GM23338 (cell line): Measurements from ENCODE around the gene SYT5. TPM values are rescaled to one million over a fixed set of nuclear protein-coding genes. Genes with fewer than 3 reads are reported as not detected.

Experiments used
- EZH2 ChIP-seq: fragments of 200-600 bp; sonication (generic); IDR thresholded peaks from one replicate; pipeline ENCODE4 v1.8.0; 2017; ENCODE audit warnings: antibody characterized with exemption, mild to moderate bottlenecking, low read depth; ENCODE audit not compliant: unreplicated experiment
- polyA plus RNA-seq: library from polyadenylated mRNA; unstranded; fragments of >200 nt; fragmentation: Nextera tagmentation; extraction: Ambion mirVana; gene quantifications from 2 replicates; pipeline ENCODE4 v1.2.1, GENCODE V29; 2016
- total RNA-seq: library from RNA; depleted of rRNA; stranded (reverse); fragments of >200 nt; shearing (Covaris generic); gene quantifications from 2 replicates; pipeline ENCODE4 v1.2.3, GENCODE V29; 2014
- TF ChIP-seq, protein P1 (sequence below): fragments of 250-450 bp; sonication (Bioruptor Pico); IDR thresholded peaks from 2 replicates; pipeline ENCODE4 v1.5.0; 2020; ENCODE audit warnings: mild to moderate bottlenecking, moderate library complexity
- TF ChIP-seq, protein P2 (sequence below): IDR thresholded peaks from 2 replicates; pipeline ENCODE4 v1.6.1; 2016; ENCODE audit warnings: antibody characterized with exemption
- TF ChIP-seq, protein P3 (sequence below): IDR thresholded peaks from one replicate; pipeline ENCODE4 v1.6.1; 2018; ENCODE audit warnings: antibody characterized with exemption; ENCODE audit not compliant: unreplicated experiment

Gene SYT5
- total and polyA plus RNA-seq, 2 experiments from 2014 or later: 2.1 to 4.7 TPM

DNA sequence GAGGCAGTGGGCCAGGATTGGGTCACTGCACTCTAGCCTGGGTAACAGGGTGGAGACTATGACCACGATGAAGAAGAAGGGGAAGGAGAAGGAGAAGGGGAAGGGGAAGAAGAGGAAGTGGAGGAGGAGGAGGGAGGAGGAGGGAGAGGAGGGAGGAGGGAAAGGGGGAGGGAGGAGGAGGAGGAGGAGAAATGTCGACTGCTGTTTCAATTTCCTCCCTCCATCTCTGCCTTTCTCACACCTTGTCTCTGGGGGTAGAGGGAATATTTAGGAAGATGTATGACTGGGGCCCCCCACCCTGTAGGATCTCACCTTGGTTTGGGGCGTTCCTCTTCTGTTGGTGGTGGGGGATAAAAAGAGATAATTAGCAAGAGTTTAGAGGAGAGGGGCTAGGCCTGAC, 34.9 kb downstream of the SYT5 start (continued):
- TF ChIP-seq, protein P1, sequence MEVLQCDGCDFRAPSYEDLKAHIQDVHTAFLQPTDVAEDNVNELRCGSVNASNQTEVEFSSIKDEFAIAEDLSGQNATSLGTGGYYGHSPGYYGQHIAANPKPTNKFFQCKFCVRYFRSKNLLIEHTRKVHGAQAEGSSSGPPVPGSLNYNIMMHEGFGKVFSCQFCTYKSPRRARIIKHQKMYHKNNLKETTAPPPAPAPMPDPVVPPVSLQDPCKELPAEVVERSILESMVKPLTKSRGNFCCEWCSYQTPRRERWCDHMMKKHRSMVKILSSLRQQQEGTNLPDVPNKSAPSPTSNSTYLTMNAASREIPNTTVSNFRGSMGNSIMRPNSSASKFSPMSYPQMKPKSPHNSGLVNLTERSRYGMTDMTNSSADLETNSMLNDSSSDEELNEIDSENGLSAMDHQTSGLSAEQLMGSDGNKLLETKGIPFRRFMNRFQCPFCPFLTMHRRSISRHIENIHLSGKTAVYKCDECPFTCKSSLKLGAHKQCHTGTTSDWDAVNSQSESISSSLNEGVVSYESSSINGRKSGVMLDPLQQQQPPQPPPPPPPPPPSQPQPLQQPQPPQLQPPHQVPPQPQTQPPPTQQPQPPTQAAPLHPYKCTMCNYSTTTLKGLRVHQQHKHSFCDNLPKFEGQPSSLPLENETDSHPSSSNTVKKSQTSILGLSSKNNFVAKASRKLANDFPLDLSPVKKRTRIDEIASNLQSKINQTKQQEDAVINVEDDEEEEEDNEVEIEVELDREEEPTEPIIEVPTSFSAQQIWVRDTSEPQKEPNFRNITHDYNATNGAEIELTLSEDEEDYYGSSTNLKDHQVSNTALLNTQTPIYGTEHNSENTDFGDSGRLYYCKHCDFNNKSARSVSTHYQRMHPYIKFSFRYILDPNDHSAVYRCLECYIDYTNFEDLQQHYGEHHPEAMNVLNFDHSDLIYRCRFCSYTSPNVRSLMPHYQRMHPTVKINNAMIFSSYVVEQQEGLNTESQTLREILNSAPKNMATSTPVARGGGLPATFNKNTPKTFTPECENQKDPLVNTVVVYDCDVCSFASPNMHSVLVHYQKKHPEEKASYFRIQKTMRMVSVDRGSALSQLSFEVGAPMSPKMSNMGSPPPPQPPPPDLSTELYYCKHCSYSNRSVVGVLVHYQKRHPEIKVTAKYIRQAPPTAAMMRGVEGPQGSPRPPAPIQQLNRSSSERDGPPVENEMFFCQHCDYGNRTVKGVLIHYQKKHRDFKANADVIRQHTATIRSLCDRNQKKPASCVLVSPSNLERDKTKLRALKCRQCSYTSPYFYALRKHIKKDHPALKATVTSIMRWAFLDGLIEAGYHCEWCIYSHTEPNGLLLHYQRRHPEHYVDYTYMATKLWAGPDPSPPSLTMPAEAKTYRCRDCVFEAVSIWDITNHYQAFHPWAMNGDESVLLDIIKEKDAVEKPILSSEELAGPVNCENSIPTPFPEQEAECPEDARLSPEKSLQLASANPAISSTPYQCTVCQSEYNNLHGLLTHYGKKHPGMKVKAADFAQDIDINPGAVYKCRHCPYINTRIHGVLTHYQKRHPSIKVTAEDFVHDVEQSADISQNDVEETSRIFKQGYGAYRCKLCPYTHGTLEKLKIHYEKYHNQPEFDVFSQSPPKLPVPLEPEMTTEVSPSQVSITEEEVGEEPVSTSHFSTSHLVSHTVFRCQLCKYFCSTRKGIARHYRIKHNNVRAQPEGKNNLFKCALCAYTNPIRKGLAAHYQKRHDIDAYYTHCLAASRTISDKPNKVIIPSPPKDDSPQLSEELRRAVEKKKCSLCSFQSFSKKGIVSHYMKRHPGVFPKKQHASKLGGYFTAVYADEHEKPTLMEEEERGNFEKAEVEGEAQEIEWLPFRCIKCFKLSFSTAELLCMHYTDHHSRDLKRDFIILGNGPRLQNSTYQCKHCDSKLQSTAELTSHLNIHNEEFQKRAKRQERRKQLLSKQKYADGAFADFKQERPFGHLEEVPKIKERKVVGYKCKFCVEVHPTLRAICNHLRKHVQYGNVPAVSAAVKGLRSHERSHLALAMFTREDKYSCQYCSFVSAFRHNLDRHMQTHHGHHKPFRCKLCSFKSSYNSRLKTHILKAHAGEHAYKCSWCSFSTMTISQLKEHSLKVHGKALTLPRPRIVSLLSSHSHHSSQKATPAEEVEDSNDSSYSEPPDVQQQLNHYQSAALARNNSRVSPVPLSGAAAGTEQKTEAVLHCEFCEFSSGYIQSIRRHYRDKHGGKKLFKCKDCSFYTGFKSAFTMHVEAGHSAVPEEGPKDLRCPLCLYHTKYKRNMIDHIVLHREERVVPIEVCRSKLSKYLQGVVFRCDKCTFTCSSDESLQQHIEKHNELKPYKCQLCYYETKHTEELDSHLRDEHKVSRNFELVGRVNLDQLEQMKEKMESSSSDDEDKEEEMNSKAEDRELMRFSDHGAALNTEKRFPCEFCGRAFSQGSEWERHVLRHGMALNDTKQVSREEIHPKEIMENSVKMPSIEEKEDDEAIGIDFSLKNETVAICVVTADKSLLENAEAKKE (CRISPR knock-in tag): no peak
- TF ChIP-seq, protein P2, sequence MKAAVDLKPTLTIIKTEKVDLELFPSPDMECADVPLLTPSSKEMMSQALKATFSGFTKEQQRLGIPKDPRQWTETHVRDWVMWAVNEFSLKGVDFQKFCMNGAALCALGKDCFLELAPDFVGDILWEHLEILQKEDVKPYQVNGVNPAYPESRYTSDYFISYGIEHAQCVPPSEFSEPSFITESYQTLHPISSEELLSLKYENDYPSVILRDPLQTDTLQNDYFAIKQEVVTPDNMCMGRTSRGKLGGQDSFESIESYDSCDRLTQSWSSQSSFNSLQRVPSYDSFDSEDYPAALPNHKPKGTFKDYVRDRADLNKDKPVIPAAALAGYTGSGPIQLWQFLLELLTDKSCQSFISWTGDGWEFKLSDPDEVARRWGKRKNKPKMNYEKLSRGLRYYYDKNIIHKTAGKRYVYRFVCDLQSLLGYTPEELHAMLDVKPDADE: no peak
- TF ChIP-seq, protein P3, sequence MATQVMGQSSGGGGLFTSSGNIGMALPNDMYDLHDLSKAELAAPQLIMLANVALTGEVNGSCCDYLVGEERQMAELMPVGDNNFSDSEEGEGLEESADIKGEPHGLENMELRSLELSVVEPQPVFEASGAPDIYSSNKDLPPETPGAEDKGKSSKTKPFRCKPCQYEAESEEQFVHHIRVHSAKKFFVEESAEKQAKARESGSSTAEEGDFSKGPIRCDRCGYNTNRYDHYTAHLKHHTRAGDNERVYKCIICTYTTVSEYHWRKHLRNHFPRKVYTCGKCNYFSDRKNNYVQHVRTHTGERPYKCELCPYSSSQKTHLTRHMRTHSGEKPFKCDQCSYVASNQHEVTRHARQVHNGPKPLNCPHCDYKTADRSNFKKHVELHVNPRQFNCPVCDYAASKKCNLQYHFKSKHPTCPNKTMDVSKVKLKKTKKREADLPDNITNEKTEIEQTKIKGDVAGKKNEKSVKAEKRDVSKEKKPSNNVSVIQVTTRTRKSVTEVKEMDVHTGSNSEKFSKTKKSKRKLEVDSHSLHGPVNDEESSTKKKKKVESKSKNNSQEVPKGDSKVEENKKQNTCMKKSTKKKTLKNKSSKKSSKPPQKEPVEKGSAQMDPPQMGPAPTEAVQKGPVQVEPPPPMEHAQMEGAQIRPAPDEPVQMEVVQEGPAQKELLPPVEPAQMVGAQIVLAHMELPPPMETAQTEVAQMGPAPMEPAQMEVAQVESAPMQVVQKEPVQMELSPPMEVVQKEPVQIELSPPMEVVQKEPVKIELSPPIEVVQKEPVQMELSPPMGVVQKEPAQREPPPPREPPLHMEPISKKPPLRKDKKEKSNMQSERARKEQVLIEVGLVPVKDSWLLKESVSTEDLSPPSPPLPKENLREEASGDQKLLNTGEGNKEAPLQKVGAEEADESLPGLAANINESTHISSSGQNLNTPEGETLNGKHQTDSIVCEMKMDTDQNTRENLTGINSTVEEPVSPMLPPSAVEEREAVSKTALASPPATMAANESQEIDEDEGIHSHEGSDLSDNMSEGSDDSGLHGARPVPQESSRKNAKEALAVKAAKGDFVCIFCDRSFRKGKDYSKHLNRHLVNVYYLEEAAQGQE: no peak
- TF ChIP-seq EZH2: no peak
